HFFc6 (cell line): ENCODE results near the gene NEDD9. TPM values are rescaled to one million over a fixed set of nuclear protein-coding genes. Genes with fewer than 3 reads are reported as not detected.
A peak's percentile ranks its signal among the peaks of the same experiment; 100 is the strongest.

Source experiments
- DNase-seq: peaks from one replicate; pipeline ENCODE4 v3.0.0-alpha.2; 2018
- H3K27ac Mint-ChIP-seq: 2 replicates; pipeline ENCODE4 v1.8.0; 2020; ENCODE audit warnings: mild to moderate bottlenecking, mixed read lengths
- H3K27me3 Mint-ChIP-seq: 2 replicates; pipeline ENCODE4 v1.8.0; 2021; ENCODE audit warnings: mild to moderate bottlenecking, moderate library complexity, mixed read lengths; ENCODE audit not compliant: insufficient read depth
- H3K36me3 Mint-ChIP-seq: 2 replicates; pipeline ENCODE4 v1.8.0; 2021; ENCODE audit warnings: low read depth, mixed read lengths
- H3K4me1 Mint-ChIP-seq: 2 replicates; pipeline ENCODE4 v1.8.0; 2020; ENCODE audit warnings: low read depth, mixed read lengths
- H3K4me3 Mint-ChIP-seq: 2 replicates; pipeline ENCODE4 v1.8.0; 2020; ENCODE audit warnings: mild to moderate bottlenecking, moderate library complexity, mixed read lengths
- H3K9me3 Mint-ChIP-seq: 2 replicates; pipeline ENCODE4 v1.8.0; 2020; ENCODE audit warnings: mild to moderate bottlenecking, mixed read lengths
- total RNA-seq, 6 experiments: library from RNA; stranded (reverse); fragmentation: NEBNext Ultra II Directional; extraction: Animal tissue kit (Norgen Biotek cat#: 25700); gene quantifications; 2 replicates in 1 of 6; 3 replicates in 5 of 6; pipeline ENCODE4 v1.2.3, GENCODE V29; 2021
- TF ChIP-seq, protein P1 (sequence below): fragments of 200-600 bp; sonication (generic); IDR thresholded peaks from 2 replicates; pipeline ENCODE4 v1.5.0; 2021; ENCODE audit warnings: antibody characterized with exemption, mild to moderate bottlenecking

NEDD9 gene
- total RNA-seq, 6 experiments from 2014 or later = 10.3 to 19.9 (median 12.6) TPM

GRCh38 chr6:11161031-11161956 is 71.2 kb downstream of the NEDD9 start:
- TF ChIP-seq, protein P1, sequence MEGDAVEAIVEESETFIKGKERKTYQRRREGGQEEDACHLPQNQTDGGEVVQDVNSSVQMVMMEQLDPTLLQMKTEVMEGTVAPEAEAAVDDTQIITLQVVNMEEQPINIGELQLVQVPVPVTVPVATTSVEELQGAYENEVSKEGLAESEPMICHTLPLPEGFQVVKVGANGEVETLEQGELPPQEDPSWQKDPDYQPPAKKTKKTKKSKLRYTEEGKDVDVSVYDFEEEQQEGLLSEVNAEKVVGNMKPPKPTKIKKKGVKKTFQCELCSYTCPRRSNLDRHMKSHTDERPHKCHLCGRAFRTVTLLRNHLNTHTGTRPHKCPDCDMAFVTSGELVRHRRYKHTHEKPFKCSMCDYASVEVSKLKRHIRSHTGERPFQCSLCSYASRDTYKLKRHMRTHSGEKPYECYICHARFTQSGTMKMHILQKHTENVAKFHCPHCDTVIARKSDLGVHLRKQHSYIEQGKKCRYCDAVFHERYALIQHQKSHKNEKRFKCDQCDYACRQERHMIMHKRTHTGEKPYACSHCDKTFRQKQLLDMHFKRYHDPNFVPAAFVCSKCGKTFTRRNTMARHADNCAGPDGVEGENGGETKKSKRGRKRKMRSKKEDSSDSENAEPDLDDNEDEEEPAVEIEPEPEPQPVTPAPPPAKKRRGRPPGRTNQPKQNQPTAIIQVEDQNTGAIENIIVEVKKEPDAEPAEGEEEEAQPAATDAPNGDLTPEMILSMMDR = no peak
- Mint-ChIP-seq H3K9me3 (no peaks in the 10 kb centered on the region), H3K27me3 (no peaks in the 10 kb centered on the region; the same call in 1 of the 2 replicates), H3K36me3 (no peaks in the 10 kb centered on the region), H3K27ac (no peak overlapping the region), H3K4me3 (no peak overlapping the region), H3K4me1 (peaks cover 16% of the 10 kb centered on the region)
- DNase-seq = peak; percentile 26

DNA sequence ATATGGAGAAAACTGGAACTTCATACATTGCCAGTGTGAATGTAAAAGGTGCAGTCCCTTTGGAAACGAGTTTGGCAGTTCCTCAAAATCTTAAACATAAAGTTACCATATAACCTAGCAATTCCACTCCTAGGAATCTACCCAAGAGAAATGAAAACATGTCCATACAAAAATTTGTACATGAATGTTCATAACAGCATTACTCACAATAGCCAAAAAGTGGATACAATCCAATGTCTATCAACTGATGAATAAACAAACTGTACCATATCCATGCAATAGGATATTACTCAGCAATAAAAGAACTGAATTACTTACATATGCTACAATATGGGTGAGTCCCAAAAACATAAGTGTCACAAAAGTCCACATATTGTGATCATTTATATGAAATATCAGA is 72.3 kb downstream of the NEDD9 start:
- no peak overlapping the region for H3K4me3 Mint-ChIP-seq
- H3K9me3 Mint-ChIP-seq = no peaks in the 10 kb centered on the region
- H3K27me3 Mint-ChIP-seq = no peaks in the 10 kb centered on the region; the same call in 1 of the 2 replicates
- peaks cover 16% of the 10 kb centered on the region for H3K4me1 Mint-ChIP-seq
- TF ChIP-seq, protein P1 = no peak
- no peak for DNase-seq
- H3K27ac Mint-ChIP-seq = no peak overlapping the region
- H3K36me3 Mint-ChIP-seq = no peaks in the 10 kb centered on the region

DNA sequence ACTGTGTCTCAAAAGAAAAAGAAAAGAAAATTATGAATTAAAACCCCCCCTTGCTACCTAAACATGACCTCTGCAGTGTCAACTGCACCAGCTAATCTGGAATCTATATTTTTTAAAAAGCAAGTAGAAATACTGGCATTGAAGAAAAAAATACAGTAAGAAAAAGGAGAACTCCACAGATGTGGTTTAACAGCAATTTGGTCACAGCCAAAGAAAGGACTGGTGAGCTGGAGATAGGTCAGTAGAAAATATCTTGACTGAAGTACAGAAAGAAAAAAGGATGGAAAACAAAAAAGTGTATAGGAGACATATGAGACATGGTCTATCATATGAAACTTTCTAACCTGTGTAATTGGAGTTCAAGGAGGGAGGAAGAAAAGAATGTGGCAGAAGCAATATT is 76.9 kb downstream of the NEDD9 start:
- Mint-ChIP-seq H3K27me3 (no peaks in the 10 kb centered on the region; the same call in 1 of the 2 replicates), H3K36me3 (peaks cover 12% of the 10 kb centered on the region), H3K4me3 (no peak overlapping the region), H3K27ac (no peak overlapping the region), H3K9me3 (no peaks in the 10 kb centered on the region), H3K4me1 (peaks cover 2% of the 10 kb centered on the region)
- no peak for DNase-seq
- TF ChIP-seq, protein P1 = no peak

GRCh38 chr6:11153447-11153846 is 79.0 kb downstream of the NEDD9 start:
- no peak overlapping the region for H3K27ac Mint-ChIP-seq
- no peaks in the 10 kb centered on the region for H3K4me1 Mint-ChIP-seq

GRCh38 chr6:11152581-11152980 is 79.9 kb downstream of the NEDD9 start:
- TF ChIP-seq, protein P1 = no peak
- DNase-seq = no peak
- Mint-ChIP-seq H3K27me3 (no peaks in the 10 kb centered on the region; the same call in 1 of the 2 replicates), H3K27ac (no peak overlapping the region), H3K4me3 (no peak overlapping the region), H3K36me3 (peaks cover 12% of the 10 kb centered on the region), H3K4me1 (no peaks in the 10 kb centered on the region), H3K9me3 (no peaks in the 10 kb centered on the region)

More at GRCh38 chr6:11153447-11153846, 79.0 kb downstream of the NEDD9 start:
- Mint-ChIP-seq H3K36me3 (peaks cover 12% of the 10 kb centered on the region), H3K27me3 (no peaks in the 10 kb centered on the region; the same call in 1 of the 2 replicates), H3K4me3 (no peak overlapping the region), H3K9me3 (no peaks in the 10 kb centered on the region)
- no peak for DNase-seq
- TF ChIP-seq, protein P1 = no peak
